Suppressor macrophage (primary cell): ENCODE measurements around the gene TCEAL4.
"Not testable (repeated sequence)": the region's sequence is repeated elsewhere in the genome, so short reads cannot be mapped to it uniquely, and the experiment has no call there.

Experiments
- DNase-seq, 4 experiments: peaks; one replicate each; pipeline ENCODE4 v3.0.0-alpha.2; 2020 to 2022

TCEAL4 gene

DNA sequence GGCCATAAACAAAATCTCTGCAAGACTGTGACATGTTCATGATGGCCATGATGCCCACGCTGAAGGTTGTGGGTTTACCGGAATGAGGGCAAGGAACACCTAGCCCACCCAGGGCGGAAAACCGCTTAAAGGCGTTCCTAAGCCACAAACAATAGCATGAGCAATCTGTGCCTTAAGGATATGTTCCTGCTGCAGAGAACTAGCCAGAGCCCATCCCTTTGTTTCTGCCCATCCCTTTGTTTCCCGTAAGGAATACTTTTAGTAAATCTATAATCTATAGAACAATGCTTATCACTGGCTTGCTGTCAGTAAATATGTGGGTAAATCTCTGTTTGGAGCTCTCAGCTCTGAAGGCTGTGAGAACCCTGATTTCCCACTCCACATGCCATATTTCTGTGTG, 9.9 kb downstream of the TCEAL4 start:
- not testable (repeated sequence) for DNase-seq

DNA sequence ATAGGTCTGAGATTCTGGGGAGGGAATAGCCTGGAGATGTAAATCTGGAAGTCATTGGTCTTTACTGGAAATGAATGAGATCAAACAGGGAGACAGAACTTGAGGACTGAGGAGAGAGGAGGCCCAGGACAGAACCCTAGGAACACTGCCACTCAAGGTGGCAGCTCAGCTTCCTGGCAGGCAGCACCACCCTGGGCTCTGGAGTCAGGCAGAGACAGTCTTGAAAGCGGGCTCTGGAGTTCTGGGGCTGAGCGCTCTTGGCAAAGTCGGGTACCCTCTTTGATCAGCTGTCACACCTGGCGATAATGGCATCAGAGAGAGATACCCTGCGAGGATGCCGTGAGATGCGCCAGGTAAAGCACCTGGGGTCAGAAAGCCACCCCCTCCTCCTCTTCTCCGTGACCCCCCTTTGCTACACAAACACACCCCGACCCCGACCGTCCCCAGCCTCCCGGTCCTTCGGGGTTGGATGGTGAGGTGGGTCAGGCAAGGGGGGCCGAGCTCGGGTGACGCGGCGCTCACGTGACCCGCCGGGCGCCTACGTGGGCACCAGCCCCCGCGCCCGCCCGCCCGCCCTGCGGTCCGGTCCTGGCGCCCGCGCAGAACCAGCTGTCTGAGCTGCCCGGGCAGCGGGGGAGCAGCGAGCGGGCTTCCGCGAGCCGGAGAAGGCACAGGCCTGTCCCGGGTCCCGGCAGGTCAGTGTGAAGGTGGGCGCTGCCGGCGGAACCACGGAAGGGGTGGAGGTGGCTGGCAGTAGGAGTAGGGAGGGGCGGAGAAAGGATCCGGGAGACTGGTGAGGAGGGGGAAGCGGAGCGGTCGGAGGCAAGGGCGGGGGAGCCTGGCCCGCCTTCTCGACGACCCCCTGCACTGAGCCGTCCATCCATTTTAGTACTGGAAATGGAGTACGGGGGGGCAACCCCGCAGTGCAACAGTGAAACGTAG, 22.3 kb downstream of the TCEAL4 start, which contains the start of gene TCEAL3:
TSS of gene TCEAL3 (plus strand) at position 600 of the 942 bp plus-strand sequence. CDS start 1,102 bp downstream, outside the sequence.
- peak; percentile 20 to 61 (median 42) for DNase-seq

DNA sequence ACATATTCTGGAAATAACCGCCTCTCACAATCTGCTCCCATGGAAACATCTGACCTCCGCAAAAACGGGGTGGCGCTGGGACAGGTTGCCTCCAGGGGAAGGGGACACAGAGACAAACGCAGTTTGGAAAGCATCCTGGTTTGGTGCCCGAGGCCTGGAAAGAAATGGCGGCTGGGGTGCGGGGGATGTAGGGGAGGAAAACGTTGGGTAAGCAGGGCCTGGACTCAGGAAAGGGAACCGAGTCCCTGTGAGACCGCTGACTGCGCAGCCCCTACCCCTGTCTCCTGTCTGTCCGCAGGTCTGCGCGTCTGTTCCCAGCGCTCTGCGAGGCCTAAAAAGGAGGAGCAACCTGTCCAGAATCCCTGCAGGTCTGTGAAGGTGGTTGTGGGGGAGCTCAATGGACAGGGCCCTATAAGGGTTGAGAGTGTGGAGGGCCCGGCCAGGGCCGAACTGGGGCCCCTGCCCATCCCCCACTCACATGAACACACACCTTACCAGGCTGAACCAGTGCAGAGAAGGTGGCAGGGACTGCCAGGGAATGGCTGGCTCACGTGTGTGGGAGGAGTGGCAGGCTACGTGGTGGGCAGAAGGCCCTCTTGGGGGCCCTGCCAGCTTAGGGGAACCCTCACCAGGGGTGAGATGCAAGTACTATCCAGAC, 23.1 kb downstream of the TCEAL4 start:
- peak; percentile 12 to 56 (median 45) for DNase-seq

DNA sequence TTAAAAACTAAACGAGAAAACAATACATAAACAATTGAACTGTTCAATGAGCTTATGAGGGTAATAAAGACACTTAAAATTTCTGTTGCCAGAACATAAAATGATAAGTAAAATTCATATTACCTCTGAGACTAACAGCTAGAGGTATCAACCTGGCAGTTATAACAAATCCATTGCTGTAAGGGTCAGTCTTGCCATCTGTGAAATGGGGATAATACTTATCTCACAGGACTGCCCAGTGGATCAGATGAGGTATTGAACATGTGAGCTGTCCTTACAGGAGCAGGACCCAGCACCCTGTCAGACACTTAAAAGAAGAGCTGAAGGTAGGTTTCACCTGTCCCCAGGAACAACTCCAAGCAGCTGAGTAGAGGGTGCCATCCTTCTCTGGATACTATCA, 25.0 kb downstream of the TCEAL4 start:
- DNase-seq, result no peak

DNA sequence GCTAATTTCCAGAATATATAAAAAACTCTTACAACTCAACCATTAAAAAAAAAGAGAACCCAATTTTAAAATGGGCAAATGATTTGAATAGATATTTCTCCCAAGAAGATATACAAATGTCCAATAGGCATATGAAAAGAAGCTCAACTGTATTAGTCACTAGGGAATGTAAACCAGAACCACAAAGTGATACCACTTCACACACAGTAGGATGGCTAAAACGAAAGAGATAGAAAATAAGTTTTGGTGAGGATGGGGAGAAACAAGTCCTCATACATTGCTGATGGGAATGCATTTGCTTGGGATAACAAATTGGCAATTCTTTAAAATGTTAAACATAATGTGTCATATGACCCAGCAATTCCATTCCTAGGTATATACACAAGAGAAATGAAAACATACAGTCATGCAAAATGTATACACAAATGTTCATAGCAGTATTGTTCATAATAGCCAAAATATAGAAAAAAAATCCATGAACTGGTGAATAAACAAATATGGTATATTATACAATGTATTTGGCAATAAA, 28.1 kb downstream of the TCEAL4 start:
- no peak for DNase-seq

DNA sequence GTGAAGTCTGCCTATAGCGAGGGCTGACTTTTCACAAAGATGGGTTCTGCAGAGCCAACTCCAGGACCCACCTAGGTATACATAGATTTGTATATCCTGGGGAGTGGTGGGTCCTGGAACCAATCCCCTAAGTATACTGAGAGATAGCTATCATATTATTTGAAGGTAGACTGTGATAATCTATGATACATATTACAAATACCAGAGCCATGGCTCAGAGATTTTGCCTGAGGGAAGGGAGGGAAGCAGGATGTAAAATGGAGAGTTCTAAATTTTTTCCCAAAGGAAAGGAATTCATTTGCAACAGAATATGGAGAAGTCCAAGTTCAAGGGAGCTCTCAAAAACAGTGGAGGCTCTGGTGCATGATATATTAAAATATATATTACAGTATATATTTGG, 29.7 kb downstream of the TCEAL4 start:
- DNase-seq, result no peak

DNA sequence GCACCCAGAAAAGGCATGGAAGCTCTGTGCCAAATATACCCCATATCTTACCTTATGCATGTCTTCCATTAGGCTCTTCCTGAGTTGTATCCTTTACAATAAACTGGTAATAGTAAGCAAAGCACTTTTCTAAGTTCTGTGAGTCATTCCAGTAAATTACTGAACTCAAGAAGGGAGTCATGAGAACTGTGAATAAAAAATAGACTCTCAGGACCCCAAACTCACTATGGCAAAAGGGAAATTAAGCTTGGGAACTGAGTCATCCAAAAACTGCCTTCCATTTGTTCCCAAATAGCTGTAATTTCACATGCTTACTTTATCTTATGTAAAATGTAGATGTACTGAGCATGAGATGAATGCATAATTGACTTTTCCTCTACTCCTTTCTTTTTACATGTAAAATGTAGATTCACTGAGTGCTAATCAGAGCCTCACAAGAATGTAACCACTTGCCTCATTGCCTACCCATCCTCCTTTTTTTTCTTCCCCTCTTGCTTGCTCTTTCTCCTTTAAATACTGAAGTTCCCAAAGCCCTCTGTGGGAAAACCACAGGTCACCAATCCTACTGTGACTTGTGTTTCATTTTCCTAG, 30.6 kb downstream of the TCEAL4 start:
- no peak for DNase-seq

DNA sequence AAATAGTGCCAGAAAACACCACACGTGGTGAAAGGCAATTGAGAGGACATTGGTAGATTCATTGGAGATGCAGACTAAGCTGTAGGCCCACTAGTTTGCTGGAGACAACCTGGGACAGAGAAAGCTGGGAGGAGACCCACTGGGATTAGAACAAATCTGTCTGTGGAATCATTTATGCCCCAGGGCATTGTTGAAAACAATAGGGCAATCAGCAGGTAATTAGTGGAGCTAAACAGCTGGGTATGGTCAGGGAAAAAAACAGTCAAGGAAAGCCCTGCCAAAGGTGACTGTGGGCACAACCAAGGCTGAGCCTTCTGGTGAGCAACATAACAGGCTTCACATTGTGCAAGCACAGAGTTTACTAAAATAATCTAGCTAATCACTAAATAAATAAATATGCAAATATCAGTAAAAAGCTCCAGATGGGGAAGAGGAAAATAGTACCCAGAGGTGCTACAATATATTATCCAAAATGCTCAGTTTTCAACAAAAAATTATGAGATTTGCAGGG, 31.4 kb downstream of the TCEAL4 start:
- no peak for DNase-seq

DNA sequence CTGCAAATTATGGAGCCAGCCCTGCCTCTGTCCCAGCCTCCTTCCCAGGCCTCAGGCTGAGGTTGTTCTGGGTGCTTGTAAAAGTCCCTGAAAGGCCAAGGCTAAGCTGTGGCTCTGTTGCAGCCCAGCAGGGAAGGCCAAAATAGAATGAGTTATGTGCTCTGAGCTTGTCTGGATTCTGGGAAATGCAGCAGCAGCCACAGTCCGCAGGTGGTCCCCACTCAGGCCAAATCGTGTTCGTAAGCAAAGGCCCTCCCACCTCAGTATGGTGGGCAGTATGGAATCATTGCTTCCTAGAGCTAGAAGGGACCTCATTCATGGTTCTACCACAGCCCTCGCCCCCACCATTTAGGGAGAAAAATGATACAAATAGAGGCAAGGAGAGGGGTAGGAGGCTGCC, 38.8 kb downstream of the TCEAL4 start:
- no peak for DNase-seq

DNA sequence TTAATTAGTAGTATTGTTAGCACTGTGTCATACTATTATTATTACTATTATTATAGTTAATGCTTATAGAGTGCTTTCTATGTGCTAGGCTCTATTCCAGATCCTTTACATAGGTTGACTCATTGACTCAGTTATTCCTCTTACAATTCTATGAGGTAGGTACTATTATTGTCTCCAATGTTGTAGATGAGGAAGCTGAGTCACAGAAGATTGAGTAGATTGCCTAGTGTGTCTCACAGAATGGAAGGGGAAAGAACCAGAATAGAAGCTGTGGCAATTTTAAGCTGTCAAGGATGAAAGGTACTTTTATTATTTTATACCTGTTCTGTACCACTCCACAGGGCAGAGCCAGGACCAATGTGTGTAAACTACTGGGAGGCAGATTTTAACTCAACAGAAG, 41.5 kb downstream of the TCEAL4 start:
- DNase-seq, result peak in 3 of 4 experiments; percentile 4 to 55 (median 34)

DNA sequence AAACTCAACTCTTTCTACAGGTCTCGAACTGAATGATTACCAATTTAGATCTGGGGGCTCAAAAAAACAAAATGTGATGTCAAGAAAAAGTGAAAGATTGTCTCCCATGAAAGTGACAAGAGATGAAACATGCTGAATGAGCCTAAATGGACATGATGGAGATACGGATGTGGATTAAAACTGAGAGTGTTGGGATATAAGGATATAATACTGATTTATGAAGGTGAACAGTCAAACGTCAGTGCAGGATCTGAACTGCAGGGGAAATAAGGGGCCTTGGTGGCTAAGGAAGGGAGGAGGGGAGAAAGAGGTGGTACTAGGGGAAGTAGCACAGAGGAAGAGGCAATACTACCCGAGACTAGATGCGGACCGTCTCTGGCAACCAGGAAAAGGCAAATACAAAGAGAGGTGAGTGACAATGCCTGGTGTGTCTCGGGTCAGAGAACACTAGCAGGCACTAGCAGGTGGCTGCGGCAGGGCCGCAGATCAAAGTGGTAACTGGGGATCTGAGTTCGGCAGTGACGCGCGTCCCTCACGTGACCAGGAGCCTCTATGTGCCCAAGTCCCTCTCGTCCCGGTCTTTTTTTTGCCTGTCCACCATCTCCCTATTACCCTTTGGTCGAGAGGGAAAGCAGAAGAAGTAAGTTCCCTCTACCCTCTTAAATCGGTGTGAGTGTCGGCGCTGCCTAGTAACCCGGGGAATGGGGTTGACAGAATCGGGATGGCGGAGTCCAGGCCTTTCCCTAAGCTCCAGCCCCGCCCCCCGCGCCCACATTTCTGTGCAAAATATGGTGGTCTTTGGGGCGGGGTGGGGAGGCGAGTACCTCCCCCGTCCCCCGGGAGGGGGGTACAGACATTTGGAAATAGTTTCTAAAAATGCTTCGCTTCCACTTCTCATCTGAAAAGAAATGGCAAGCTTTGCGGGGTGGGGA, 43.3 kb downstream of the TCEAL4 start, which contains the start of gene TCEAL1:
TSS of gene TCEAL1 (plus strand) at position 590 of the 932 bp plus-strand sequence. CDS start 942 bp downstream, outside the sequence.
- peak; percentile 17 to 58 (median 44) for DNase-seq

DNA sequence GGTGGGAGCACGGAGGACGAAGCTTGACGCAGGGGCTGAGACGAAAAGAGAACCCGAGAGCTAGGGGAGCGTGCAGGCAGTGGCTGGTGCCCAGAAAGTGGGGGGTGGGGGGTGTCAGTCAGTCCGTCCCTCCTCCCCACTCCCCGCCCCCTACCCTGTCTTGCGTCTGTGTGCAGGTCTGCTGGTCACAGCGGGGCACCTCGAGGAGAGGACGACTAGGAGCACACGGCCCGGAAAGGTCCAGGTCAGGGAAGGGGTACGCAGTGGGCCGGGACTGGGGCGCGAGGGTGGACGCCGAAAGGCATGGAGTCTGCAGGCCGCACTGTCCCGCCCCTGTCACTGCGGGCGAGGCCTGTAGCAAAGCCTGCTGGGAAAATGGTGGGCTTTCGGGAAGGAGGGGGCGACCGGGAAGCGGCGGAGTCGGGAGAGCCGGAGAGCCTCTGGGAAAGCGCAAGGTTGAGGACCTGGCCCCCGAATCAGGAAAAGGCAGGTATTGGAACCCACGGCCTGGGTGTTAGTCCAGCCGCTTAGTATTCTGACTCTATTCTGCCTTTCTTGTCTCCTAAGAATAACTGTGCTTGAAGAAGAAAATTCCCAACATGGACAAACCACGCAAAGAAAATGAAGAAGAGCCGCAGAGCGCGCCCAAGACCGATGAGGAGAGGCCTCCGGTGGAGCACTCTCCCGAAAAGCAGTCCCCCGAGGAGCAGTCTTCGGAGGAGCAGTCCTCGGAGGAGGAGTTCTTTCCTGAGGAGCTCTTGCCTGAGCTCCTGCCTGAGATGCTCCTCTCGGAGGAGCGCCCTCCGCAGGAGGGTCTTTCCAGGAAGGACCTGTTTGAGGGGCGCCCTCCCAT, 44.2 kb downstream of the TCEAL4 start:
- peak; percentile 29 to 73 (median 52) for DNase-seq

DNA sequence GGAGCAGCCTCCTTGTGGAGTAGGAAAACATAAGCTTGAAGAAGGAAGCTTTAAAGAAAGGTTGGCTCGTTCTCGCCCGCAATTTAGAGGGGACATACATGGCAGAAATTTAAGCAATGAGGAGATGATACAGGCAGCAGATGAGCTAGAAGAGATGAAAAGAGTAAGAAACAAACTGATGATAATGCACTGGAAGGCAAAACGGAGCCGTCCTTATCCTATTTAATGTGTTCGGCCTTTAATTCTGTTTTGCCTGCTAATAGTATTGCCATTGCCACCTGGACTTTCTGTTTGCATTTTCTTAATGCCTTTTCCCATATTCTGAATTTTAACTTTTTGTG, 44.8 kb downstream of the TCEAL4 start:
- no peak for DNase-seq

DNA sequence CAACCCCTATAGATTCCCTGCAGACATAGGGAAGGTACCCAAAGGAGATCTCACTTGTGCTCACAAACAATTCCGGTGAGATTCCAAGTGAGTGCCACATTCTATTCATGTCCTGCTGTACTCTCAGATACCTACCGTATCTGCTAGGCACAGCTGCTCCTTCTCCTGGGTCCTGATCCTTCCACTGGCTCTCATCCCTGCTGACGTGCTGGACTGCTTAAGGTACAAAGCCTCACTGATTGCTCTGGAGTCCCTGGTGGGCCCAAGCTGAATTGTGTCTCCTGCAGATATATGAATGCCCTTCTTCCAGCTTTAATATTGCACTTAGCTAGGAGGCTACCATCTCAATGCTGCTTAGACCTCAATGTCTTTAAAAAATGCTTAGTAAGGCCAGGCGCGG, 45.8 kb downstream of the TCEAL4 start:
- no peak for DNase-seq

DNA sequence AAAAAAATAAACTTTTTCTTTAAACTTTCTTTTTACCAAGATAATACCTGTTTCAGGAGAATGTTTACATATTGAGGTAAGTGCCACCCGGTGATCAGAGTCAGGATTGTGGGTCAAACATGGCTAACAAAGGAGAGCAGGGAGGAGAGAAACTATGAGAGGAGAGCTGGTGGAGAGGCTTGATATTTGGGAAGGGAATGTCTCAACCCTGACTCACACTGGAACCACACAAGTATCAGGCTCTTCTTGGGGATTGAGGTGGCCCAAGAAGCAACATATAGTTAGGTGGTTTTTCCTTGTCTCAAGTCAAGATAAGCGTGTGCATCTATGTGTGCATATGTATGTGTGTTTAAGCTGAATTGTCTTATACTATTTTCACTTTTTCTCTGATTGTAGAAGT, 50.1 kb downstream of the TCEAL4 start:
- DNase-seq, result no peak
